ENCODE data around the gene KRT86. TPM values are rescaled to one million over a fixed set of nuclear protein-coding genes. Genes with fewer than 3 reads are reported as not detected.

The KRT86 gene
- total and polyA plus RNA-seq, 2 of the 8 experiments (the other 6 are each of a cell fraction or from before 2014, with no cell fraction given) = 0.12 TPM; not detected in 1

DNA sequence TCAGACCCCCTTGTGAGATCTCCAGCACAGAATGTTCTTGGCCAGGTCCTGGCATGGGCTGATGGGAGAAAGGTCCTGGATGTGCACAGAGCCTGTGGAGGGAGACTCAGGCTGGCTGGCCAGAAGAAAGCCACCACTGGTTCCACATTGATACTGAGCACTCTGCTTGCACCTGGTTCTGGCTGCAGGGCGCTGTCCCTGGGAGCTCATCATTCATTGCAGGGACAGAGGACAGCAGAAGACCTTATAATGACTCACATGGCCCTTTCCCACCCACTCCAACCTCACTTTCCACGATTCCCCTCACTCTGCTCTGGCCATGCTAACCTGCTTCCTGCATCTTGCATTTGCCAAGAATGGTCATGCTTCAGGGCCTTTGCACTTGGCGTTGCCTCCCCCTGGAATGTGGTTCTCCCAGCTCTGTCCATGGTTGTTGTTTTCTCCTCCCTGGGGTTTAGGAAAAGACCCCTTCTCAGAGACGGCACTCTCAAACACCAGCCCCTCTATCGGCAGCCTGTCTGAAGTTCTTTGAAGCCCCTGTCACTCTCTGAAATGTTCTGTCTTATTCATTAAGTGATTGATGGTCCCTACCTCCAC lies 31.1 kb upstream of the KRT86 start:
- no peaks in the 10 kb centered on the region for H3K9me3 ChIP-seq (ENCODE audit: insufficient read depth in 2 of 2, low read depth in 1 of 2, low read length in 1 of 2)
- no peaks in the 10 kb centered on the region for H3K79me2 ChIP-seq (ENCODE audit: control insufficient read depth in 1 of 2, insufficient read depth in 2 of 2, low read length in 2 of 2)
- H3K14ac ChIP-seq (ENCODE audit: insufficient read length) = no peak overlapping the region
- H3K4ac ChIP-seq (replicated peaks; ENCODE audit: insufficient read length, low read depth, low read length) = no peak overlapping the region
- DNase-seq (ENCODE audit: low read depth in 1 of 2, low spot score in 2 of 2) = no peak
- no peaks in the 10 kb centered on the region; the same call in 1 of the 2 replicates for H3K23me2 ChIP-seq (ENCODE audit: low read depth, low read length)
- H4K5ac ChIP-seq (ENCODE audit: insufficient read length, low read depth, low read length) = no peak overlapping the region
- H2AFZ ChIP-seq (ENCODE audit: low read length) = no peak overlapping the region
- H3K4me3 ChIP-seq (ENCODE audit: extremely low read depth in 1 of 4, insufficient read depth in 2 of 4, low read depth in 3 of 4, low read length in 4 of 4) = no peak overlapping the region
- H4K20me1 ChIP-seq (replicated peaks in 1 of 2; ENCODE audit: control insufficient read depth in 1 of 2, insufficient read depth in 2 of 2, low read length in 2 of 2) = no peaks in the 10 kb centered on the region
- no peak overlapping the region for H2AK5ac ChIP-seq (ENCODE audit: low read depth, low read length)
- H3K27me3 ChIP-seq (replicated peaks in 1 of 4; ENCODE audit: control insufficient read depth in 3 of 4, extremely low read depth in 1 of 4, insufficient read depth in 3 of 4, low read length in 3 of 4) = peaks cover 0 to 3% (median 0%) of the 10 kb centered on the region in 4 experiments; a peak in 3 of 7 replicates
- H3K27ac ChIP-seq (ENCODE audit: low read depth, low read length) = no peak overlapping the region
- H3K4me1 ChIP-seq (replicated peaks in 1 of 4; ENCODE audit: control insufficient read depth in 3 of 4, insufficient read depth in 4 of 4, low read length in 3 of 4) = peaks cover 0 to 13% (median 8%) of the 10 kb centered on the region in 4 experiments; a peak in 6 of 7 replicates
- no peak overlapping the region for H2BK15ac ChIP-seq (ENCODE audit: low read length)
- H3K18ac ChIP-seq (ENCODE audit: extremely low read depth, low read length) = no peak overlapping the region; the same call in 1 of the 2 replicates
- no peak overlapping the region for H2BK20ac ChIP-seq (ENCODE audit: low read length)
- H3K23ac ChIP-seq (ENCODE audit: insufficient read length) = no peak overlapping the region
- no peak overlapping the region for H2BK12ac ChIP-seq (ENCODE audit: low read depth, low read length)
- no peak overlapping the region for H3K4me2 ChIP-seq (ENCODE audit: insufficient read depth in 1 of 2, low read depth in 2 of 2, low read length in 2 of 2)
- 83% methylated on average over 5 of the region's 5 CpGs; no CpG with 5 or more reads in 1 of the 2 experiments for WGBS, 2 experiments (ENCODE audit: extremely low coverage in 1 of 2, insufficient coverage in 1 of 2, insufficient read length in 1 of 2, insufficient replicate concordance in 2 of 2, low coverage in 1 of 2, low lambda C conversion rate in 2 of 2, missing lambda C conversion rate in 1 of 2)
- no peak for FAIRE-seq
- ChIA-PET POLR2A (ENCODE audit: partially characterized antibody) (interaction anchor here (1.0 kb wide), 1 partner anchor 10 kb away, joined by 4 read pairs; the partner anchor contains the start of gene KRT7), CTCF (ENCODE audit: partially characterized antibody) (interaction anchor here (1.1 to 17.6 kb wide), 11 partner anchors 9 to 98 kb away, joined by 3 to 151 read pairs (median 10); no protein-coding TSS in a partner anchor)
- H4K91ac ChIP-seq (replicated peaks; ENCODE audit: insufficient read length, low read length) = peak overlapping the region; percentile 16
- no peaks in the 10 kb centered on the region; a peak in 1 of 8 replicates for H3K36me3 ChIP-seq (ENCODE audit: control insufficient read depth in 2 of 4, insufficient read depth in 4 of 4, low read length in 3 of 4)
- H4K8ac ChIP-seq (ENCODE audit: extremely low read depth, insufficient read depth, low read length) = no peak overlapping the region
- no peak overlapping the region for H2BK120ac ChIP-seq (replicated peaks; ENCODE audit: low read depth, low read length)
- peak overlapping the region; percentile 44; the same call in 1 of the 2 replicates for H2BK5ac ChIP-seq (ENCODE audit: low read depth, low read length)
- no peaks in the 10 kb centered on the region for H3K79me1 ChIP-seq (ENCODE audit: low read depth, low read length)
- TF ChIP-seq NRF1 (IDR thresholded peaks at IDR 0.05; ENCODE audit: low read depth, low read length) = no peak
- no peak for TF ChIP-seq GTF2F1 (IDR thresholded peaks at IDR 0.05; ENCODE audit: borderline replicate concordance, low read depth, low read length)
- TF ChIP-seq TEAD4 (IDR thresholded peaks at IDR 0.05; ENCODE audit: low read depth, low read length) = no peak
- no peak for TF ChIP-seq TCF12 (IDR thresholded peaks at IDR 0.05; ENCODE audit: low read depth, low read length)
- TF ChIP-seq EP300 (IDR thresholded peaks at IDR 0.05; ENCODE audit: borderline replicate concordance in 1 of 2, low read depth in 2 of 2, low read length in 2 of 2) = no peak
- no peak for TF ChIP-seq ZNF274 (IDR thresholded peaks at IDR 0.05; ENCODE audit: borderline replicate concordance, extremely low read depth, low read length)
- no peak for TF ChIP-seq EZH2 (IDR thresholded peaks at IDR 0.05; ENCODE audit: low read depth, low read length, severe bottlenecking)
- no peak for TF ChIP-seq POLR2AphosphoS5 (IDR thresholded peaks at IDR 0.05; ENCODE audit: low read depth, low read length)
- TF ChIP-seq KDM5A (IDR thresholded peaks at IDR 0.05; ENCODE audit: low read length) = no peak
- no peak for TF ChIP-seq SAP30 (IDR thresholded peaks at IDR 0.05; ENCODE audit: insufficient read depth, insufficient replicate concordance, low read length)
- TF ChIP-seq SUZ12 (IDR thresholded peaks at IDR 0.05; ENCODE audit: low read length) = no peak
- TF ChIP-seq ASH2L (IDR thresholded peaks at IDR 0.05; ENCODE audit: low read length) = no peak
- no peak overlapping the region for H3K56ac ChIP-seq (replicated peaks; ENCODE audit: insufficient read length, low read depth, low read length)
- H3K9ac ChIP-seq (replicated peaks in 1 of 4; ENCODE audit: extremely low read depth in 1 of 4, low read depth in 3 of 4, low read length in 3 of 4) = no peak overlapping the region
